Skeletal muscle cell (primary cell): ENCODE measurements around the gene ATP6V1E1.
"Not testable (repeated sequence)": the region's sequence is repeated elsewhere in the genome, so short reads cannot be mapped to it uniquely, and the experiment has no call there.

Source experiments
- DNase-seq: peaks from one replicate; pipeline ENCODE4 v3.0.0-alpha.2; 2010; ENCODE audit warnings: low read depth
- H3K4me3 ChIP-seq: 2 replicates; pipeline ENCODE4 v1.5.1; 2011; ENCODE audit warnings: low read depth, mild to moderate bottlenecking, control low read depth, low read length, moderate library complexity

Gene ATP6V1E1

GRCh38 chr22:17628406-17629172, at the start of gene ATP6V1E1:
Gene ATP6V1E1, minus strand, starts transcription at chr22:17628749. Its CDS starts 114 bp downstream, at chr22:17628635.
- H3K4me3 ChIP-seq: peak within 1 kb of the TSS; percentile 100
- DNase-seq: peak; percentile 84

GRCh38 chr22:17675584-17675983, 47.0 kb upstream of the ATP6V1E1 start:
- no peak overlapping the region for H3K4me3 ChIP-seq
- no peak for DNase-seq

- H3K4me3 ChIP-seq: no peak overlapping the region
- DNase-seq: no peak
Observed at GRCh38 chr22:17674152-17674551, 45.6 kb upstream of the ATP6V1E1 start.

GRCh38 chr22:17672417-17672991, 44.0 kb upstream of the ATP6V1E1 start:
- no peak overlapping the region for H3K4me3 ChIP-seq
- no peak for DNase-seq

- DNase-seq, H3K4me3 ChIP-seq: not testable (repeated sequence)
Observed at GRCh38 chr22:17671521-17672092, 43.1 kb upstream of the ATP6V1E1 start.

GRCh38 chr22:17665854-17666253, 37.3 kb upstream of the ATP6V1E1 start:
- DNase-seq: no peak
- no peak overlapping the region for H3K4me3 ChIP-seq

GRCh38 chr22:17665248-17665647, 36.7 kb upstream of the ATP6V1E1 start:
- H3K4me3 ChIP-seq: no peak overlapping the region
- no peak for DNase-seq

- no peak for DNase-seq
- no peak overlapping the region for H3K4me3 ChIP-seq
Observed at GRCh38 chr22:17664414-17665055, 36.0 kb upstream of the ATP6V1E1 start.

GRCh38 chr22:17656870-17657395, 28.4 kb upstream of the ATP6V1E1 start:
- no peak for DNase-seq
- no peak overlapping the region for H3K4me3 ChIP-seq

- DNase-seq: no peak
- no peak overlapping the region for H3K4me3 ChIP-seq
Observed at GRCh38 chr22:17655289-17655688, 26.7 kb upstream of the ATP6V1E1 start.

- no peak for DNase-seq
- H3K4me3 ChIP-seq: no peak overlapping the region
Observed at GRCh38 chr22:17648569-17648968, 20.0 kb upstream of the ATP6V1E1 start.

- H3K4me3 ChIP-seq: no peak overlapping the region
- no peak for DNase-seq
Observed at GRCh38 chr22:17647991-17648390, 19.4 kb upstream of the ATP6V1E1 start.

GRCh38 chr22:17647452-17647851, 18.9 kb upstream of the ATP6V1E1 start:
- no peak for DNase-seq
- no peak overlapping the region for H3K4me3 ChIP-seq

- DNase-seq, H3K4me3 ChIP-seq: not testable (repeated sequence)
Observed at GRCh38 chr22:17642357-17642756, 13.8 kb upstream of the ATP6V1E1 start.

GRCh38 chr22:17641269-17641668, 12.7 kb upstream of the ATP6V1E1 start:
- DNase-seq: no peak
- H3K4me3 ChIP-seq: no peak overlapping the region

- peak overlapping the region; percentile 92 for H3K4me3 ChIP-seq
- DNase-seq: no peak
Observed at GRCh38 chr22:17639247-17639741, 10.7 kb upstream of the ATP6V1E1 start.

- H3K4me3 ChIP-seq: peak within 1 kb of the TSS; percentile 92
- peak; percentile 57 for DNase-seq
Observed at GRCh38 chr22:17638432-17639246, 10.1 kb upstream of the ATP6V1E1 start, which contains the start of gene BCL2L13. Gene BCL2L13, plus strand, starts transcription at chr22:17638757. Its CDS starts 16,955 bp downstream, at chr22:17655712.

GRCh38 chr22:17638182-17638431, 9.6 kb upstream of the ATP6V1E1 start:
- DNase-seq: no peak
- peak overlapping the region; percentile 92 for H3K4me3 ChIP-seq

GRCh38 chr22:17637490-17638181, 9.1 kb upstream of the ATP6V1E1 start:
- DNase-seq: no peak
- H3K4me3 ChIP-seq: peak overlapping the region; percentile 92
